Lower leg skin (tissue), 3 donors: ENCODE measurements around the gene USF2.

Experiments used
- POLR2A ChIP-seq, 2 donors: fragments of 450-650 bp; IDR thresholded peaks; one replicate each; pipeline ENCODE4 v1.6.1; 2016 to 2017; ENCODE audit warnings: antibody characterized with exemption in 2 of 2, mild to moderate bottlenecking in 1 of 2, moderate library complexity in 1 of 2
- TF ChIP-seq, protein P1 (sequence below), 3 donors: fragments of 450-650 bp; IDR thresholded peaks; one replicate each; pipeline ENCODE4 v1.5.1; 2016; ENCODE audit warnings: antibody characterized with exemption in 3 of 3, mild to moderate bottlenecking in 3 of 3, moderate library complexity in 2 of 3

GRCh38 chr19:35302446-35302845 lies 33.7 kb downstream of the USF2 start:
- TF ChIP-seq POLR2A (IDR thresholded peaks at IDR 0.05) = no peak
- TF ChIP-seq, protein P1, sequence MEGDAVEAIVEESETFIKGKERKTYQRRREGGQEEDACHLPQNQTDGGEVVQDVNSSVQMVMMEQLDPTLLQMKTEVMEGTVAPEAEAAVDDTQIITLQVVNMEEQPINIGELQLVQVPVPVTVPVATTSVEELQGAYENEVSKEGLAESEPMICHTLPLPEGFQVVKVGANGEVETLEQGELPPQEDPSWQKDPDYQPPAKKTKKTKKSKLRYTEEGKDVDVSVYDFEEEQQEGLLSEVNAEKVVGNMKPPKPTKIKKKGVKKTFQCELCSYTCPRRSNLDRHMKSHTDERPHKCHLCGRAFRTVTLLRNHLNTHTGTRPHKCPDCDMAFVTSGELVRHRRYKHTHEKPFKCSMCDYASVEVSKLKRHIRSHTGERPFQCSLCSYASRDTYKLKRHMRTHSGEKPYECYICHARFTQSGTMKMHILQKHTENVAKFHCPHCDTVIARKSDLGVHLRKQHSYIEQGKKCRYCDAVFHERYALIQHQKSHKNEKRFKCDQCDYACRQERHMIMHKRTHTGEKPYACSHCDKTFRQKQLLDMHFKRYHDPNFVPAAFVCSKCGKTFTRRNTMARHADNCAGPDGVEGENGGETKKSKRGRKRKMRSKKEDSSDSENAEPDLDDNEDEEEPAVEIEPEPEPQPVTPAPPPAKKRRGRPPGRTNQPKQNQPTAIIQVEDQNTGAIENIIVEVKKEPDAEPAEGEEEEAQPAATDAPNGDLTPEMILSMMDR (IDR thresholded peaks at IDR 0.05) = no peak
